Adrenal gland (tissue), 12 donors: ENCODE measurements around the gene STK32A. TPM values are rescaled to one million over a fixed set of nuclear protein-coding genes. Genes with fewer than 3 reads are reported as not detected.

Experiments used
- DNase-seq, 7 donors: peaks; one replicate each; pipeline ENCODE4 v3.0.0-alpha.2; 2019 to 2020
- H3K27ac ChIP-seq, 5 donors: fragments of 200-600 bp; sonication (generic) in 4 of 5; 1 replicate in 3 of 5; 2 replicates in 2 of 5; pipeline versions ENCODE4 v1.5.1 to v1.8.0; 2016 to 2020; ENCODE audit warnings: mild to moderate bottlenecking in 1 of 5
- H3K27me3 ChIP-seq: fragments of 200-600 bp; 2 replicates; pipeline ENCODE4 v1.8.0; 2021
- H3K36me3 ChIP-seq, 2 donors: fragments of 200-600 bp; replicated peaks in 1 of 2; 1 replicate in 1 of 2; 2 replicates in 1 of 2; pipeline versions ENCODE4 v1.5.1 to v1.8.0; 2018 to 2022
- H3K4me1 ChIP-seq, 2 donors: fragments of 200-600 bp; replicated peaks in 1 of 2; 1 replicate in 1 of 2; 2 replicates in 1 of 2; pipeline versions ENCODE4 v1.5.1 to v1.8.0; 2018 to 2021
- H3K4me3 ChIP-seq, 4 donors: fragments of 200-600 bp; sonication (generic) in 3 of 4; one replicate each; pipeline ENCODE4 v1.5.1; 2016 to 2018
- H3K9me3 ChIP-seq, 3 donors: fragments of 200-600 bp; sonication (generic) in 1 of 3; replicated peaks in 1 of 3; 1 replicate in 2 of 3; 2 replicates in 1 of 3; pipeline versions ENCODE4 v1.5.1 to v1.8.0; 2016 to 2021
- CTCF ChIP-seq, 6 experiments: fragments of 450-650 bp in 4 of 6; fragments of 200-600 bp in 2 of 6; sonication (generic) in 1 of 6; IDR thresholded peaks; 1 replicate in 5 of 6; 2 replicates in 1 of 6; pipeline versions ENCODE4 v1.5.1 to v1.8.0; 2016 to 2021; ENCODE audit warnings: antibody characterized with exemption in 6 of 6, mild to moderate bottlenecking in 2 of 6, moderate library complexity in 1 of 6
- POLR2A ChIP-seq, 2 donors: fragments of 450-650 bp; IDR thresholded peaks; one replicate each; pipeline ENCODE4 v1.6.1; 2017; ENCODE audit warnings: antibody characterized with exemption in 2 of 2, mild to moderate bottlenecking in 2 of 2, moderate library complexity in 1 of 2
- WGBS, 4 donors: extraction: QIAGEN DNeasy Blood & Tissue Kit in 2 of 4; methylation state at CpG; one replicate each; pipeline versions ENCODE4 v1.1.5 to v1.1.7; 2013 to 2017; 5-methylcytosine and 5-hydroxymethylcytosine counted together
- intact Hi-C, 2 donors: fragments of 100-400 bp; cut with DNase I; formaldehyde crosslinking; loops; one replicate each; pipeline versions ENCODE4 v1.14.1 to v1.15.0; 2022 to 2023
- polyA plus RNA-seq, 3 donors: library from polyadenylated mRNA; stranded (reverse); fragments of 200-250 nt in 2 of 3; fragments of 350-450 nt in 1 of 3; fragmentation: Illumina TruSeq in 1 of 3; extraction: RNeasy Lipid Tissue Mini Kit (QIAGEN cat#74804) in 1 of 3; gene quantifications; one replicate each; pipeline ENCODE4 v1.2.3, GENCODE V29; 2013 to 2014
- total RNA-seq, 9 donors: library from RNA; depleted of rRNA in 4 of 9; stranded (reverse); fragments of >200 nt in 4 of 9; fragments of 120-200 nt in 1 of 9; fragmentation: NEBNext Ultra II Directional in 1 of 9; extraction: Animal tissue kit (Norgen Biotek cat#: 25700) in 1 of 9; gene quantifications; one replicate each; pipeline versions ENCODE4 v1.1.0 to v1.2.4, GENCODE V29; 2013 to 2023
- donor health status: healthy with polysubstance abuse.
- donor health status: Bipolar disorder and iron deficiency.
- donor health status: DM: yes; HTN: yes; CAD: no.
- donor health status: DM: no; HTN: no; CAD: no.
- donor health status: DM: no; HTN: no; CAD: no.
- donor health status: DM: yes; HTN: yes; CAD: no.

Gene STK32A
- total and polyA plus RNA-seq, 12 donors, result 1.8 to 46.0 (median 18.0) TPM

DNA sequence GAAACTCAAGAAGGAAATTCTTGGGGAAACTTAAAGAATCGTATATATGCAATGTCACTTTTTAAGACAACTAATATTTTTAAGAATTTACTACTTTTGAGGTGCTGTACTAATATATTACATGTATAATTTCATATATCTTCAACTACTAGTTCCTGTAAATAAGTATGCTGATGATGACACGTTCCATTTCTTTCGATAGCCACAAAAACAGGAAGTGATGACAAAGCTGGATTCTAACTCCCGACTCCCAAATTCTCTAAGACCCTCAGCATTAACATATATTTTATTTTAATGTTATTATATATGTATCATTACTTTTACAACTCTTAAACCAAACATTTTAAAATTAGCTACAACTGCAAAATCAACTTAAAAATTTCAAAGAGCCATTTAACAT lies 74.8 kb downstream of the STK32A start:
- 60 to 74% (median 64%) methylated on average over 4 of the region's 4 CpGs for WGBS, 4 donors
- Histone ChIP-seq H3K36me3 (no peaks in the 10 kb centered on the region), H3K9me3 (no peaks in the 10 kb centered on the region), H3K4me3 (no peak overlapping the region), H3K27me3 (no peaks in the 10 kb centered on the region), H3K4me1 (peaks cover 0 to 23% of the 10 kb centered on the region in 2 donors), H3K27ac (peak overlapping the region in 3 of 5 donors; percentile 57 to 78 (median 70))
- DNase-seq, result no peak
- intact Hi-C loops, result no loop called here
- TF ChIP-seq POLR2A (IDR thresholded peaks at IDR 0.05) (no peak), CTCF (IDR thresholded peaks at IDR 0.05) (no peak)

DNA sequence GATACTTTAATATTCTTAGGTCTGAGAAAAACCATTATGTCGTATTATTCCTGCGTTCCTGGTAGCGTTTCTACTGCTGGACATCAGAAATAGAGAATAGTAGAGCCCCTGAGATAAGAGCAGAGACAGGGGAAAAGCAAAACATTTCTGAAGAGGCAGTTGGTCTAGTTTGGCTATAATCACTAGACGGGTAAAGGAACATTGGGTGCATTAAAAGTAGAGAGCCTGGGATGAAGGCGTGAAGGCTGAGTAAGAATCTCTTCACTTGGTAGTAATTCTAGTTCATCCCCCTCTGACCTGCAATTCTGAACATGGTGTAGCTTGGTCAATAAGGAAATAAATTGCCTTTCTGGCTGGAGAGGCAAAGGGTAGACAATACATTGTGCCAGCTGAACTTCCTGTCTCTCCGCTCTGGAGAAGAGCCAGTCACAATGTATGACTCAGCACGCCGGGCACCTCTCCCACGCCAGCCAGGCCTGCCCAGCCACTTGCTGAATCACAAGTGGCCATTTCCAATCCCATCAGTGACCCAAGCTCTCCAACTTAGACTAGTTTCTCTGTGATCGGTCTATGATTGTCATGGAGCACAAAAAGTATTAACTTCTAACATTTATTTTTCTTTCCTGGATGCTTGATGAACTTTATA lies 75.4 kb downstream of the STK32A start:
- no peak overlapping the region for H3K4me3 ChIP-seq
- H3K27ac ChIP-seq, result peak overlapping the region; percentile 29 to 82 (median 70)
- TF ChIP-seq CTCF (IDR thresholded peaks at IDR 0.05) (no peak), POLR2A (IDR thresholded peaks at IDR 0.05) (peak in 1 of 2 donors; percentile 13)
- no peaks in the 10 kb centered on the region for H3K9me3 ChIP-seq
- DNase-seq, result peak; percentile 89 to 95 (median 92)
- peaks cover 0 to 23% of the 10 kb centered on the region in 2 donors for H3K4me1 ChIP-seq
- intact Hi-C loops, result no loop called here
- H3K36me3 ChIP-seq, result no peaks in the 10 kb centered on the region
- 42 to 51% (median 47%) methylated on average over 10 of the region's 10 CpGs for WGBS, 4 donors
- H3K27me3 ChIP-seq, result no peaks in the 10 kb centered on the region

DNA sequence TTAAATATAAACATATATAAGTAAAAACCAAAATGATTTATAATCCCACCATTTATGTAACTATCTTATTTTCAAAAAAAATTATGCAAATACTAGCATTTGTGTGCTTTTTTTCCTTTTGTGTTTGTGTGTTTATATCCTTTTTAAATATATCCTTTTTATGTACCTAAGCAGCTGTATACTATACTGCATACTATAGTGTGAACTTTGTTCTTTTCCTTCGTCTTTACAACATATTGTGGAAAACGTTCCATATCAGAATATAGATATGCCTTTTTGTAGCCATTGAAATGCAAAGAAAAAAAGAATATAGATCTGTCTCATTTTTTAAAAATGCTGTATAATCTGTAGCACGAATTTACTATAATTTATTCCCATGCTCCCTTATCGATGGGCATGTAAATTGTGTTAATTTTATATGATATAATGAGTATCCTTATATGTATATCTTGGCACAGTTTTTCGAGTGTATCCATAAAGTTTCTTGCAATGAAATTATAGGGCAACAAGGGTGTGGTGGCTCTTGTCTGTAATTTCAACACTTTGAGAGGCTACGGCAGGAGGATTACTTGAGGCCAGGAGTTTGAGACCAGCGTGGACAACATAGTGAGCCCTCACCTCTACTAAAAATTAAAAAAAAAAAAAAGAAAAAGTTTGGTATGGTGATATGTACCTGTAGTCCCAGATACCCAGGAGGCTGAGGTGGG lies 83.3 kb downstream of the STK32A start:
- Histone ChIP-seq H3K36me3 (no peaks in the 10 kb centered on the region), H3K4me3 (no peak overlapping the region), H3K9me3 (no peaks in the 10 kb centered on the region), H3K4me1 (no peaks in the 10 kb centered on the region), H3K27me3 (no peaks in the 10 kb centered on the region), H3K27ac (no peak overlapping the region)
- 89 to 91% (median 90%) methylated on average over 7 of the region's 7 CpGs for WGBS, 4 donors
- TF ChIP-seq POLR2A (IDR thresholded peaks at IDR 0.05), result no peak
- TF ChIP-seq CTCF (IDR thresholded peaks at IDR 0.05), result no peak
- intact Hi-C loops, result no loop called here
- DNase-seq, result no peak

- H3K4me3 ChIP-seq, result no peak overlapping the region
- H3K27ac ChIP-seq, result no peak overlapping the region
- no peaks in the 10 kb centered on the region for H3K9me3 ChIP-seq
- WGBS, 4 donors, result 67 to 91% (median 86%) methylated on average over 1 of the region's 1 CpG
- no peaks in the 10 kb centered on the region for H3K36me3 ChIP-seq
- intact Hi-C loops, result no loop called here
- TF ChIP-seq POLR2A (IDR thresholded peaks at IDR 0.05) (no peak), CTCF (IDR thresholded peaks at IDR 0.05) (no peak)
- no peak for DNase-seq
- no peaks in the 10 kb centered on the region for H3K4me1 ChIP-seq
- no peaks in the 10 kb centered on the region for H3K27me3 ChIP-seq
These were observed 86.7 kb downstream of the STK32A start for GRCh38 chr5:147321569-147321968.
